ENCODE results near the gene ATG5.
A peak's percentile ranks its signal among the peaks of the same experiment; 100 is the strongest.
"Not testable (repeated sequence)": the region's sequence is repeated elsewhere in the genome, so short reads cannot be mapped to it uniquely, and the experiment has no call there.

ATG5 gene

DNA sequence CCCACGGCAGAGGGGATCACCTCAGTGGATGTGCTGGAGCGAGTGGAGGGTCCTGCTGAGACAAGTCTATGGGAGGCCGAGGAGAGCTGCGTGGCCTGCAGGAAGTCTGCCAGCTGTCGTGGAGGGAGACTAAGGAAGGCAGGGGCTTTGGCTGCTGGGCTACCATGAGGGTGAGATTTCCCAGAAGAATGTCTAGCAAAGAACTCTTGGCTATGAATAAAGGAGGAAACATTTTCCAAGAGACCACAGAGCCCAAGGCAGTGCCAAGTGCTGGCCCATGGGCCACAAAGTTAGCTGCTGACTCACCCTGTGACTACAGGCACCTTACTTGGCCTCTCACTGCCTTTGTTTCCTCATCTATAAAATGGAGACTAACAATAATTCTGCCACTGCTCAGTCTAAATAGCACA, 166.0 kb downstream of the ATG5 start:
- TF ChIP-seq, protein P1, sequence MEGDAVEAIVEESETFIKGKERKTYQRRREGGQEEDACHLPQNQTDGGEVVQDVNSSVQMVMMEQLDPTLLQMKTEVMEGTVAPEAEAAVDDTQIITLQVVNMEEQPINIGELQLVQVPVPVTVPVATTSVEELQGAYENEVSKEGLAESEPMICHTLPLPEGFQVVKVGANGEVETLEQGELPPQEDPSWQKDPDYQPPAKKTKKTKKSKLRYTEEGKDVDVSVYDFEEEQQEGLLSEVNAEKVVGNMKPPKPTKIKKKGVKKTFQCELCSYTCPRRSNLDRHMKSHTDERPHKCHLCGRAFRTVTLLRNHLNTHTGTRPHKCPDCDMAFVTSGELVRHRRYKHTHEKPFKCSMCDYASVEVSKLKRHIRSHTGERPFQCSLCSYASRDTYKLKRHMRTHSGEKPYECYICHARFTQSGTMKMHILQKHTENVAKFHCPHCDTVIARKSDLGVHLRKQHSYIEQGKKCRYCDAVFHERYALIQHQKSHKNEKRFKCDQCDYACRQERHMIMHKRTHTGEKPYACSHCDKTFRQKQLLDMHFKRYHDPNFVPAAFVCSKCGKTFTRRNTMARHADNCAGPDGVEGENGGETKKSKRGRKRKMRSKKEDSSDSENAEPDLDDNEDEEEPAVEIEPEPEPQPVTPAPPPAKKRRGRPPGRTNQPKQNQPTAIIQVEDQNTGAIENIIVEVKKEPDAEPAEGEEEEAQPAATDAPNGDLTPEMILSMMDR (conservative IDR thresholded peaks at IDR 0.05; ENCODE audit: low read depth, low read length): no peak
- no peak overlapping the region for H3K4me3 ChIP-seq (ENCODE audit: low read depth, low read length)
- DNase-seq (ENCODE audit: low read depth): peak; percentile 76

DNA sequence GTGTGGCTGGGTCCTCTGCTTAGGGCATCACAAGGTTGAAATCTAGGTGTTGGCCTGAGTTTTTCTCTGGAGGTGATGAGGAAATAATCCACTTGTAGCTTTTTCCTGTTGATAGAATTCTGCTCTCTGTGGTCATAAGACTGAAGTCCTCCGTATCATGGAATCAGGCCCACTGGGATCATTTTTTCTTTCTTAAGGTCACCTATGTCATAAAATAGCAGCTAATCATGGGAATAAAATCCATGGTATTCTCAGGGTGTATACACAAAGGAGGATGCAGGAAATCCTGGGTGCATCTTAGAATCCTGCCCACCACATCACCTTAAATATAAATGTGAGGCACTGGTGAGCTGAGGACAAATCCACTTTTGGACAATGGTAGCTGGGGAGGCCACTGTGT, 166.7 kb downstream of the ATG5 start:
- no peak for DNase-seq (ENCODE audit: low read depth)
- TF ChIP-seq, protein P1 (conservative IDR thresholded peaks at IDR 0.05; ENCODE audit: low read depth, low read length): no peak
- no peak overlapping the region for H3K4me3 ChIP-seq (ENCODE audit: low read depth, low read length)

DNA sequence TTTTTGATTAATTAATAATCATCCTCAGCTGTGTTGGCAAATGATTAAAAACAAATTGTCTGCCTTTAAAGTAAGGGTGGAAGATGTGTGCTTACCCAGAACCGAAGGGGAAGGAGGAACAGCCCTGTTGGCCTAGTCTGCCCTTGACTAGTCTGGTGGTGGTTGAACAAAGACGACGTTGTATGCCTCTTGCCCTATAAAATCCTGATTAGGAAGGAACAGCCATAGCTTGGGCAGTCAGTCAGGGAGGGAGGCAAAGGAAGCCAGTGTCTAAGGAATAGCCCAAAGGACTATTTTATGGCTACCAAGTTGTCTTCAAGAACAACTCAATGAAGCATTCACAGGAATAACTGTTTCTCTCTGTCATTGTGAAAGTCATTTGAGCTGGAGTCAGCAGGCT, 168.7 kb downstream of the ATG5 start:
- H3K4me3 ChIP-seq (ENCODE audit: low read depth, low read length): no peak overlapping the region
- TF ChIP-seq, protein P1 (conservative IDR thresholded peaks at IDR 0.05; ENCODE audit: low read depth, low read length): no peak
- no peak for DNase-seq (ENCODE audit: low read depth)

DNA sequence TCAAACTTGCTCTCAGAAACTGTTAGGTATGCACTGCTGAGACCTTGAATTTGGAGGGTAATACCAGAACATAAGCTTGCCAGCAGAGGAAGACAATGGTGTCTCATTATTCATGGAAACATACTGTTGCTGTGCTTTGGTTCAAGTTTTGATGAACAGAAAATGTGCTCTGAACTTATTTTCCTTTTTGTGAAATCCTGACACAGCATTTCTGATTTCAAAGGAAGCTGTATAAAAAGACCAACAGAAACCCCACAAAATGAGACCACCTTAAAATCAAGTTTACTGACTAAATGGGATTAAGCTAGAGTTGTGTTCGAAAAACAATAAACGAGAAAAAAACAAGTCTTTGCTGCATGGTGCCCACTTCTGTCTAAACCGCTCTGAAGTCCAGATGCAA, 169.1 kb downstream of the ATG5 start:
- no peak for DNase-seq (ENCODE audit: low read depth)
- no peak overlapping the region for H3K4me3 ChIP-seq (ENCODE audit: low read depth, low read length)
- TF ChIP-seq, protein P1 (conservative IDR thresholded peaks at IDR 0.05; ENCODE audit: low read depth, low read length): no peak

DNA sequence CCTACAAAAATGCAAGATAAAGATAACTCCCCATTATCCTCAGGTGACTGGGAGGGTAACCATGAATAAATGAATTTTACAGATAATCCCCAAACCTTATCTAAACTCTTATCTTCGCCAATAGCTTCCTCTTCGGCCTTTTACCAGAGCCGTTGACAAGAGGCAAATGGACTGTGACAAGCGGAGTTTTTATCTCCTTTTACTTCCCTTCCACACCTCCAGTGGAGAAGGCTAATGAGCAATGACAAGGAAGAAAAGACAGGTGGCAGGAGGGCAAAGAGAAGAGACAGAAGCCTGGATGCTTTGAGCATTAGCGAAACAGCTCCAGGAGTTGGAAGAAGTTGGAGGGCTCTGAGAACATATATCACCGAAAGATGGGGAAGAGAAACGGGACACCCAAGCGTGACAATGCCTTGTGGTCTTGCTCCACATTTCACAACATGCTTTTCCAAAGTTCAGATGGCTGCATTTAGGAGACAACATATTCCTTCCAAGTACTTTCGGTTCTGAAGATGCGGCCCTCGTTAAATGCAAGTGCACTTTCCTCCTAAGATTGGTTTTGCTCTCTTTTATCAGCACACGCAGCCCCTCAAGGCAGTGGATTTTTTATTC, 170.2 kb downstream of the ATG5 start:
- DNase-seq (ENCODE audit: low read depth): no peak

DNA sequence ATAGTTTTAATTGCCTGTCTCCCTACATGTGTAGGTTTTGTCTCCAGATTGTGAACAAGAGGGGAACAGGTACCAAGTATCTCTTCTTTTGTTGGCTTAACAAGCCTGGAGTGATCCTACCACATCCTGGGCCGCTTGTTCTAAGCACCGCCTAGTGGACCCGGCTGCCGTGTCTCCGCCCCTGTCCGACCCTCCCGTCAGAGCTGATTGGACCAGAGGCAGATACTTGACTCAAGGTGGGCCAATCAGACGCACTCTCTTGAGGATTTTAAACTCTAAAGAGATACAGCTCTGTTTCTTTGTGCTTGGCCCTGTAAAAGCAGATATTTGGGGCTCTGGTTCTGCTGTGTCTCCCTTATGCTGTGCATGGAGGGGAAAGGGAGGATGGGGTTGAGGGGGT, 171.2 kb downstream of the ATG5 start:
- TF ChIP-seq, protein P1 (conservative IDR thresholded peaks at IDR 0.05; ENCODE audit: low read depth, low read length): no peak
- DNase-seq (ENCODE audit: low read depth): no peak

More for the DNA sequence above, 170.2 kb downstream of the ATG5 start:
- TF ChIP-seq, protein P1 (conservative IDR thresholded peaks at IDR 0.05; ENCODE audit: low read depth, low read length): no peak
- H3K4me3 ChIP-seq (ENCODE audit: low read depth, low read length): no peak overlapping the region

DNA sequence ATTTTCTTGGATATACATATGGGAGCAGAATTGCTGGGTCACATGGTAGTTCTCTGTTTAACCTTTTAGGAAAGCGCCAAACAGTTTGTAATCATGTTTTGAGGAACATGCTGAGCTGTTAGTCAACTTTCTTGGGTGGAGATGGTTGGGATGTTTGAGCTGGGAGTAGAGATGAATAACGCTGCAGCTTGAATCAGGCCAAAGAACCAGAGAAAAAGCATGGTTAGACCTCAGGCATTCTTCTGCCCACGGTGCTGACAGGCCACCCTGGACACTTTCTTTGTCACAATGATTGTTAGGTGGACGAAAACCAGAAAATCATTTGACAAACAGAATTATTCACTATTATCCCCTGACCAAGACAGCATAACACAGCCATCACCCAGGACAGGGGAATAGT, 172.6 kb downstream of the ATG5 start:
- H3K4me3 ChIP-seq (ENCODE audit: low read depth, low read length): no peak overlapping the region
- TF ChIP-seq, protein P1 (conservative IDR thresholded peaks at IDR 0.05; ENCODE audit: low read depth, low read length): no peak
- DNase-seq (ENCODE audit: low read depth): no peak

More for the DNA sequence above, 171.2 kb downstream of the ATG5 start:
- no peak overlapping the region for H3K4me3 ChIP-seq (ENCODE audit: low read depth, low read length)

DNA sequence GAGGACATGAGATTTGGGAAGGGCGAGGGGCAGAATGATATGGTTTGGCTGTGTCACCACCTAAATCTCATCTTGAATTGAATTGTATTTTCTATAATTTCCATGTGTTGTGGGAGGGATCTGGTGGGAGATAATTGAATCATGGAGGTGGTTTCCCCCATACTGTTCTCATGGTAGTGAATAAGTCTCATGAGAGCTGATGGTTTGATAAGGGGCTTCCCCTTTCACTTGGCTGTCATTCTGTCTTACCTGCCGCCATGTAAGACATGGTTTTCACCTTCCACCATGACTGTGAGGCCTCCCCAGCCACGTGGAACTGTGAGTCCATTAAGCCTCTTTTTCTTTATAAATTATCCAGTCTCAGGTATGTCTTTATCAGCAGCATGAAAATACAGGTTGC, 173.1 kb downstream of the ATG5 start:
- H3K4me3 ChIP-seq (ENCODE audit: low read depth, low read length); DNase-seq (ENCODE audit: low read depth): not testable (repeated sequence)

Data from choroid plexus epithelial cell (primary cell).